Liver (tissue), 3 donors: ENCODE data around the gene SLC38A10.

Experiments
- GABPA ChIP-seq, 2 donors: IDR thresholded peaks in 1 of 2; conservative IDR thresholded peaks in 1 of 2; 2 replicates each; pipeline ENCODE4 v1.6.1; 2016; ENCODE audit warnings: antibody characterized with exemption in 2 of 2, mild to moderate bottlenecking in 1 of 2, moderate library complexity in 1 of 2
- TF ChIP-seq, protein P1 (sequence below): fragments of 150-350 bp; IDR thresholded peaks from 2 replicates; pipeline ENCODE4 v1.5.1; 2017; ENCODE audit warnings: improper control_type of control experiment, low read depth, low read length; ENCODE audit not compliant: missing input control
- TF ChIP-seq, protein P2 (sequence below): IDR thresholded peaks from 2 replicates; pipeline ENCODE4 v1.6.1; 2016; ENCODE audit warnings: antibody characterized with exemption
- TF ChIP-seq, protein P3 (sequence below): IDR thresholded peaks from 2 replicates; pipeline ENCODE4 v1.6.1; 2016; ENCODE audit warnings: antibody characterized with exemption, mild to moderate bottlenecking
- donor health status: healthy.
- donor health status: healthy.

DNA sequence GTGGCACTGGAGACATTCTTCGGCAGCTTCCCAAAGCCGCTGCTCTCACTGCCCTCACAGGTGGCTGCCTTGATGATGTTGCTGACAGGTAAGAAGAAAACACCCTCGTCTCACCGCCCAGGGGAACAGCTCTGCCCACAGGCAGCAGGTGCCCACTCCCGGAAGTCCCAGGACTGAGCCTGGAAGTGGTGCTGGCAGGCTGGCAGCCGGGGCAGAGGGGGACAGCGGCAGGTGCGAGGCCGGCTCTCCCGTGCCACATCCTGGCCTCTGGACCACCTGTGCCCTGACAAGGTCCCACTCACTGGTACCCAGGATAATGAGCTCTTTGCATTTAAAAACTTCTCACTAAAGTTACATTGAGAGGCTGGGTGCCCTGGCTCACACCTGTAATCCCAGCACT, 92.8 kb downstream of the SLC38A10 start:
- TF ChIP-seq, protein P1, sequence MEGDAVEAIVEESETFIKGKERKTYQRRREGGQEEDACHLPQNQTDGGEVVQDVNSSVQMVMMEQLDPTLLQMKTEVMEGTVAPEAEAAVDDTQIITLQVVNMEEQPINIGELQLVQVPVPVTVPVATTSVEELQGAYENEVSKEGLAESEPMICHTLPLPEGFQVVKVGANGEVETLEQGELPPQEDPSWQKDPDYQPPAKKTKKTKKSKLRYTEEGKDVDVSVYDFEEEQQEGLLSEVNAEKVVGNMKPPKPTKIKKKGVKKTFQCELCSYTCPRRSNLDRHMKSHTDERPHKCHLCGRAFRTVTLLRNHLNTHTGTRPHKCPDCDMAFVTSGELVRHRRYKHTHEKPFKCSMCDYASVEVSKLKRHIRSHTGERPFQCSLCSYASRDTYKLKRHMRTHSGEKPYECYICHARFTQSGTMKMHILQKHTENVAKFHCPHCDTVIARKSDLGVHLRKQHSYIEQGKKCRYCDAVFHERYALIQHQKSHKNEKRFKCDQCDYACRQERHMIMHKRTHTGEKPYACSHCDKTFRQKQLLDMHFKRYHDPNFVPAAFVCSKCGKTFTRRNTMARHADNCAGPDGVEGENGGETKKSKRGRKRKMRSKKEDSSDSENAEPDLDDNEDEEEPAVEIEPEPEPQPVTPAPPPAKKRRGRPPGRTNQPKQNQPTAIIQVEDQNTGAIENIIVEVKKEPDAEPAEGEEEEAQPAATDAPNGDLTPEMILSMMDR: no peak
- TF ChIP-seq, protein P2, sequence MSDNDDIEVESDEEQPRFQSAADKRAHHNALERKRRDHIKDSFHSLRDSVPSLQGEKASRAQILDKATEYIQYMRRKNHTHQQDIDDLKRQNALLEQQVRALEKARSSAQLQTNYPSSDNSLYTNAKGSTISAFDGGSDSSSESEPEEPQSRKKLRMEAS: no peak
- TF ChIP-seq GABPA (IDR thresholded peaks at IDR 0.05 in 1 of 2, conservative IDR thresholded peaks at IDR 0.05 in 1 of 2): no peak
- TF ChIP-seq, protein P3, sequence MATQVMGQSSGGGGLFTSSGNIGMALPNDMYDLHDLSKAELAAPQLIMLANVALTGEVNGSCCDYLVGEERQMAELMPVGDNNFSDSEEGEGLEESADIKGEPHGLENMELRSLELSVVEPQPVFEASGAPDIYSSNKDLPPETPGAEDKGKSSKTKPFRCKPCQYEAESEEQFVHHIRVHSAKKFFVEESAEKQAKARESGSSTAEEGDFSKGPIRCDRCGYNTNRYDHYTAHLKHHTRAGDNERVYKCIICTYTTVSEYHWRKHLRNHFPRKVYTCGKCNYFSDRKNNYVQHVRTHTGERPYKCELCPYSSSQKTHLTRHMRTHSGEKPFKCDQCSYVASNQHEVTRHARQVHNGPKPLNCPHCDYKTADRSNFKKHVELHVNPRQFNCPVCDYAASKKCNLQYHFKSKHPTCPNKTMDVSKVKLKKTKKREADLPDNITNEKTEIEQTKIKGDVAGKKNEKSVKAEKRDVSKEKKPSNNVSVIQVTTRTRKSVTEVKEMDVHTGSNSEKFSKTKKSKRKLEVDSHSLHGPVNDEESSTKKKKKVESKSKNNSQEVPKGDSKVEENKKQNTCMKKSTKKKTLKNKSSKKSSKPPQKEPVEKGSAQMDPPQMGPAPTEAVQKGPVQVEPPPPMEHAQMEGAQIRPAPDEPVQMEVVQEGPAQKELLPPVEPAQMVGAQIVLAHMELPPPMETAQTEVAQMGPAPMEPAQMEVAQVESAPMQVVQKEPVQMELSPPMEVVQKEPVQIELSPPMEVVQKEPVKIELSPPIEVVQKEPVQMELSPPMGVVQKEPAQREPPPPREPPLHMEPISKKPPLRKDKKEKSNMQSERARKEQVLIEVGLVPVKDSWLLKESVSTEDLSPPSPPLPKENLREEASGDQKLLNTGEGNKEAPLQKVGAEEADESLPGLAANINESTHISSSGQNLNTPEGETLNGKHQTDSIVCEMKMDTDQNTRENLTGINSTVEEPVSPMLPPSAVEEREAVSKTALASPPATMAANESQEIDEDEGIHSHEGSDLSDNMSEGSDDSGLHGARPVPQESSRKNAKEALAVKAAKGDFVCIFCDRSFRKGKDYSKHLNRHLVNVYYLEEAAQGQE: no peak
